Effector memory CD4-positive, alpha-beta T cell (primary cell): ENCODE data around the gene NFYA.
"Not testable (repeated sequence)": the region's sequence is repeated elsewhere in the genome, so short reads cannot be mapped to it uniquely, and the experiment has no call there.

Source experiments
- DNase-seq, 3 donors: peaks; one replicate each; pipeline ENCODE4 v3.0.0-alpha.2; 2020
- H3K27ac ChIP-seq: 2 replicates; pipeline ENCODE4 v1.7.0; 2013; ENCODE audit warnings: mild to moderate bottlenecking, low read length, moderate library complexity; ENCODE audit not compliant: insufficient read depth, poor library complexity, severe bottlenecking
- H3K27me3 ChIP-seq: replicated peaks from 2 replicates; pipeline ENCODE4 v1.7.0; 2013; ENCODE audit warnings: mild to moderate bottlenecking, low read length; ENCODE audit not compliant: insufficient read depth, control insufficient read depth, poor library complexity, severe bottlenecking
- H3K36me3 ChIP-seq: 2 replicates; pipeline ENCODE4 v1.7.0; 2013; ENCODE audit warnings: mild to moderate bottlenecking, low read length, moderate library complexity; ENCODE audit not compliant: control insufficient read depth, insufficient read depth
- H3K4me1 ChIP-seq: 2 replicates; pipeline ENCODE4 v1.7.0; 2013; ENCODE audit warnings: low read length, mild to moderate bottlenecking; ENCODE audit not compliant: control insufficient read depth, insufficient read depth, poor library complexity, severe bottlenecking
- H3K4me3 ChIP-seq: 2 replicates; pipeline ENCODE4 v1.7.0; 2013; ENCODE audit warnings: low read length, low read depth, mild to moderate bottlenecking; ENCODE audit not compliant: insufficient read depth, poor library complexity, severe bottlenecking
- H3K9me3 ChIP-seq: 2 replicates; pipeline ENCODE4 v1.7.0; 2013; ENCODE audit warnings: mild to moderate bottlenecking, low read length, moderate library complexity; ENCODE audit not compliant: control insufficient read depth

Gene NFYA

GRCh38 chr6:41115027-41115426 is 42.3 kb downstream of the NFYA start:
- not testable (repeated sequence) for H3K4me3 ChIP-seq, H3K4me1 ChIP-seq, H3K36me3 ChIP-seq, DNase-seq, H3K27me3 ChIP-seq, H3K9me3 ChIP-seq, H3K27ac ChIP-seq

DNA sequence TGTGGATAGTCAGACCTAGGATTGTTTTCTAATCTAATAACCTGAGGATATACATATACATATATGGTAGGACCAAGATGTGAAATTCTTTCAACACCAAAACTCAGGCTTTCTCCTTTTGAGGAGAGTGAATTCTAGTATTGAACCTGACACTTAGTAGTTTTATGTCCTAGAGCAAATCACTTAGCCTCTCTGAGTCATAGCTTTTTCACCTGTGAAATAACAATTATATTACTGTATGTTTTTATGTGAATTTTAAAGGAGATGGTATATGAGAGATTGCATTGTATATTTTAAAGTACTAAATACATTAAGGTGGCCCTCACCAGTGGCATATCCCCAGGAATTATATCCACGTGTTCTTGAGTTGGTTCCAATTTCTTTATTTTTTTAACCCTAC is 46.7 kb downstream of the NFYA start:
- Histone ChIP-seq H3K36me3 (peaks cover 3% of the 10 kb centered on the region), H3K27ac (no peak overlapping the region)

DNA sequence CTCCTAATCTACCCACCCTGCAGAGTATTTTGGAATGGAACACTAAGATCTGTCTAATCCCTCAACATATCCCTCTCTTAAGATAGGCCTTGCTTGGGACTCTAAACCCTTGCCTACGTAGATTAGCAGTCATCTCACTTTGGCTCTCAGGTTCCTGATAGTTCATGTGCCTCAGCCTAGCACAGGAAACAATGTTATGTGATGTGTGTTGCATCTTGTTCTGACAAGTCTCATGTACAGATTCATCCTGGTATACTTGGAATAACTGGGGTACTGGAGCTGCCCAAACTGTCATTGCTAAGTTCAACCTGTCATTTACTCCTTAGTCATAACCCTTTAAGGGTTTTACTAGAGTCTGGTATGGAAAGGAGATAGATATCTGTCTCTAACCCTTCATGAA is 47.3 kb downstream of the NFYA start:
- Histone ChIP-seq H3K4me3 (no peak overlapping the region), H3K36me3 (peaks cover 3% of the 10 kb centered on the region), H3K4me1 (no peaks in the 10 kb centered on the region), H3K27ac (no peak overlapping the region), H3K9me3 (no peaks in the 10 kb centered on the region), H3K27me3 (no peaks in the 10 kb centered on the region)
- DNase-seq, result no peak

More for the DNA sequence above, 46.7 kb downstream of the NFYA start:
- Histone ChIP-seq H3K4me1 (no peaks in the 10 kb centered on the region), H3K9me3 (no peaks in the 10 kb centered on the region), H3K27me3 (no peaks in the 10 kb centered on the region), H3K4me3 (no peak overlapping the region)
- DNase-seq, result no peak

GRCh38 chr6:41122373-41122772 is 49.6 kb downstream of the NFYA start:
- H3K27me3 ChIP-seq, result no peaks in the 10 kb centered on the region
- H3K36me3 ChIP-seq, result peaks cover 3% of the 10 kb centered on the region
- no peaks in the 10 kb centered on the region for H3K9me3 ChIP-seq
- H3K27ac ChIP-seq, result no peak overlapping the region
- no peak for DNase-seq
- H3K4me3 ChIP-seq, result no peak overlapping the region
- H3K4me1 ChIP-seq, result no peaks in the 10 kb centered on the region

DNA sequence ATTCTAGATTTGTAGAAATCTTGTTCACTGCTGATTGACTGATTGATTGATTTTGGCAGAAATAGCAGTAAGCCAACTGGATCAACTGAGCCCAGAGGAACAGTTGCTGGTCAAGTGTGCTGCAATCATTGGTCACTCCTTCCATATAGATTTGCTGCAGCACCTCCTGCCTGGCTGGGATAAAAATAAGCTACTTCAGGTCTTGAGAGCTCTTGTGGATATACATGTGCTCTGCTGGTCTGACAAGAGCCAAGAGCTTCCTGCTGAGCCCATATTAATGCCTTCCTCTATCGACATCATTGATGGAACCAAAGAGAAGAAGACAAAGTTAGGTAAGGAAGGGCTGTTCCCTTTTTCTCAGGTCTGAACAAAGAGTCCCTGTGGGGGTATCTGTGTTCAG is 50.1 kb downstream of the NFYA start:
- H3K4me3 ChIP-seq, result no peak overlapping the region
- no peaks in the 10 kb centered on the region for H3K4me1 ChIP-seq
- DNase-seq, result no peak
- H3K36me3 ChIP-seq, result peaks cover 3% of the 10 kb centered on the region
- H3K27ac ChIP-seq, result no peak overlapping the region
- H3K27me3 ChIP-seq, result no peaks in the 10 kb centered on the region
- no peaks in the 10 kb centered on the region for H3K9me3 ChIP-seq

- Histone ChIP-seq H3K4me3 (no peak overlapping the region), H3K4me1 (no peaks in the 10 kb centered on the region), H3K27me3 (no peaks in the 10 kb centered on the region), H3K36me3 (peaks cover 3% of the 10 kb centered on the region), H3K27ac (no peak overlapping the region), H3K9me3 (no peaks in the 10 kb centered on the region)
- no peak for DNase-seq
Observed at GRCh38 chr6:41125282-41125681, 52.5 kb downstream of the NFYA start.

- Histone ChIP-seq H3K27me3 (no peaks in the 10 kb centered on the region), H3K4me1 (no peaks in the 10 kb centered on the region), H3K9me3 (no peaks in the 10 kb centered on the region), H3K36me3 (peaks cover 3% of the 10 kb centered on the region), H3K27ac (no peak overlapping the region), H3K4me3 (no peak overlapping the region)
- no peak for DNase-seq
Observed at GRCh38 chr6:41132254-41132653, 59.5 kb downstream of the NFYA start.

GRCh38 chr6:41135062-41135832 is 62.5 kb downstream of the NFYA start:
- no peak for DNase-seq
- Histone ChIP-seq H3K27me3 (no peaks in the 10 kb centered on the region), H3K36me3 (peaks cover 3% of the 10 kb centered on the region)

GRCh38 chr6:41136911-41137310 is 64.1 kb downstream of the NFYA start:
- no peak for DNase-seq
- no peaks in the 10 kb centered on the region for H3K4me1 ChIP-seq
- peaks cover 3% of the 10 kb centered on the region for H3K36me3 ChIP-seq
- no peak overlapping the region for H3K4me3 ChIP-seq
- H3K9me3 ChIP-seq, result no peaks in the 10 kb centered on the region
- no peaks in the 10 kb centered on the region for H3K27me3 ChIP-seq
- no peak overlapping the region for H3K27ac ChIP-seq

More at GRCh38 chr6:41135062-41135832, 62.5 kb downstream of the NFYA start:
- Histone ChIP-seq H3K27ac (no peak overlapping the region), H3K9me3 (no peaks in the 10 kb centered on the region), H3K4me3 (no peak overlapping the region), H3K4me1 (no peaks in the 10 kb centered on the region)

DNA sequence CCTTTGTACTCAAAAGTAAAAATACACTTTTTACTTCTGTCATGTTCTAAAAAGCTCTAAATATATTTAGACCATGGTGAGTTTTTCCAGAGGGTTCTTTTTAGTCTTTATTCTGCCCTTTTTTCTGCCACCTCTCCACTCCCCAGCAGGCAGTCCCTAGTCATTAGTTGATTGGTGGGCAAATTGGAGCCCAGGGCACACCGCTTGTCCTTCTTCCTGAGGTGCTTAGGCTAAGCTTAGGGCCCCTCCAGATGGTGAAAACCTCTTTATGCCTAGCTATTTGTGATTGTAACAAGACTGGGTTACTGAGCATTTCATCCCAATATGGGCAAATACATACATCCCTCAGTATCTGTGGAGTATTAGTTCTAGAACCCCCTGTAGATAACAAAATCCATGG is 75.1 kb downstream of the NFYA start:
- no peak for DNase-seq
- peaks cover 7% of the 10 kb centered on the region for H3K4me1 ChIP-seq
- H3K27me3 ChIP-seq, result no peaks in the 10 kb centered on the region
- no peaks in the 10 kb centered on the region for H3K36me3 ChIP-seq
- no peak overlapping the region for H3K27ac ChIP-seq
- H3K9me3 ChIP-seq, result no peaks in the 10 kb centered on the region
- H3K4me3 ChIP-seq, result no peak overlapping the region
